ENCODE data around the gene STXBP2.

- TF ChIP-seq POLR2AphosphoS5 (IDR thresholded peaks at IDR 0.05; ENCODE audit: low read depth, low read length) (no peak), POLR2A (IDR thresholded peaks at IDR 0.05; ENCODE audit: low read depth, low read length) (no peak)
These were observed 1.2 kb upstream of the STXBP2 start for GRCh38 chr19:7635670-7636069.
